T-helper 2 cell treated with Interferon-gamma antibody and Interleukin-4, amounts not matched to agents 100 ng/mL and 5 ng/mL, for 36 hours (primary cell): ENCODE results near the gene ELP1. TPM values are rescaled to one million over a fixed set of nuclear protein-coding genes. Genes with fewer than 3 reads are reported as not detected.
"Not testable (repeated sequence)": the region's sequence is repeated elsewhere in the genome, so short reads cannot be mapped to it uniquely, and the experiment has no call there.

Source experiments
- intact Hi-C: fragments of 100-400 bp; cut with micrococcal nuclease; formaldehyde crosslinking; loops from one replicate; pipeline ENCODE4 v1.15.1; 2023
- total RNA-seq: library from RNA; stranded (reverse); gene quantifications from 2 replicates; pipeline ENCODE4 v1.2.3, GENCODE V29; 2022

Gene ELP1
- total RNA-seq, 1 donor from 2014 or later = 25.6 TPM

DNA sequence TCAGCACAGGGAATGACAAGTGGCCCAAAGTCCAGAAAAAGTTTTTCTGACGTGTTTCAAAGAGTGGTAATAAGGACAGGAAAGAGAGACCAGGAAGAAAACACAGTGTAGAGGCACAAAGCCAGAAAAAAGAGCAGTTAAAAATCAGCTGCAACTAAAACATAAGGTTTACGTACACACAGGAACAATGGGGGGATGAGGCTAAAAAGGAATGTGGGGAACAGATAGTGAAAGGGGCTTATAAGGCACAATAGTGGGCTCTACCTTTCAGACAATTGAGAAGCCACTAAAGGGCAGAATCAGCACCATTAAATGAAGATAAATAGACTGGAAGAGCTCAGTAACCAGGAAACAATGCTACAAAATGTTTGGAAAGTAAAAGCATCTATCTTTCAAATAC, 5.5 kb downstream of the ELP1 start:
- intact Hi-C loops = no loop called here

DNA sequence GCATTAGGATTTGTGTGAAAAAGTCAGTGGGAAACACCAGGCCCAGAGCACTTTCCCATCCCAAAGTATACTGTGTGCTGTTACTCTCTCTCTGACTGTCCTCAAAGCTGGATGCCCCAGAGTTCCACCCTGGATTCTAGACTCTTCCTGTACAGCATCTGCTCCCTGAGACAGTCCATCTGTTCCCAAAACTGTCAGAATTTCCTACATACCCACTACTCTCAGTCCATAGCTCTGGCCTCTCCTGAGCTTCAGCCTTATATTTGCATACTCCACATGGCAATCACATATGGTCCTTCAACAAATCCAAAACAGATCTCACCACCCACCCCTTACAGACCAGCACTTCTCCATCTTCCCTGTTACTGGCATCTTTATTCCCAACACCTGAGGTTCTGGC, 9.5 kb downstream of the ELP1 start:
- intact Hi-C loops = no loop called here

DNA sequence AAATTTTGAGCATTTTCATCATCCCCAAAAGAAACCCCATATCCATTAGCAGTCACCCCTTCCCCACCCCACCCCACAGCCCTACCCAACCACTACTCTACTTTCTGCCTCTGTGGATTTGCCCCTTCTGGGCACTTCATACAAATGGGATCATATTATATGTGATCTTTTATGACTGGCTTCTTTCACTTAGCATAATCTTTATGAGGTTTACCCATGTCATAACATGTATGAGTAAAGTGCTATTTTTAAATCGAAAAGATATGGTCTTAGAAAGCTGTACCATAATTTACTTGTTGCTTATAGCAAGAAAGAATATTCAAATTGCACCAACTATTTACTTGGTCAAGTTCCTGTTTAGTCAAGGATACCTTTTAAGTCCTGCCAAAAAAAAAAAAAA, 12.7 kb downstream of the ELP1 start:
- intact Hi-C loops = no loop called here

DNA sequence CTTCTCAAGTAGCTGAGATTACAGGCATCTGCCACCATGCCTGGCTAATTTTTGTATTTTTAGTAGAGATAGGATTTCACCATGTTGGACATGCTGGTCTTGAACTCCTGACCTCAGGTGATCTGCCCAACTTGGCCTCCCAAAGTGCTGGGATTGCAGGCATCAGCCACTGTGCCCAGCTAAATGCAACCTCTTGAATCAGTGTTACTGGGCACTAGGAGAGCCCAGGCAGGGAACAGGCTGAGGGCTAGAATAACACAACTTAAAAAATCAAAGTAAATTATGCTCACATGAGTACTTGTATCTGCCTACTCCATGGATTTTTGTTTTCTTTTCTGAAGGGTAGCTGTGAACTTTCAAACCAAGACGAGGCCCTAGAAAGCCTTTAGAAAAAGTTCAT, 13.5 kb downstream of the ELP1 start:
- intact Hi-C loops = not testable (repeated sequence)

DNA sequence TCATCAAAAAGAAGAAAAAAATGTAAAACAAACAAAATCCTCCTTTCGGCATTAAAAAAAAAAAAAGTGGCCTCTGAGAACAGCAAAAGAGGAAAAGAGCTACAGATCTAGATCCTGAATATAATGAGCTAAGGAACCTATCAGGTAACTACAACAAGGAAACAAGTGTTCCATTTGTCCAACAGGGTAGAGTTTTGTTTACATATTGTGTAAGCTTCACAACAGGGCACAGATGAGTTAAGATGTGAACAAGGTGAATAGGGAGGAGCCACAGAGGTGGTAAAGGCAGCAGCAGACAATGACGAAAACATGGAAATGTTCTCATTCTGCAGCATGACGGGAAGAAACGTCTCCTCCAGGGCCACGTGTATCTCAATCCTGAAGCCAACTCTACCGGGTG, 14.4 kb downstream of the ELP1 start:
- intact Hi-C loops = no loop called here

DNA sequence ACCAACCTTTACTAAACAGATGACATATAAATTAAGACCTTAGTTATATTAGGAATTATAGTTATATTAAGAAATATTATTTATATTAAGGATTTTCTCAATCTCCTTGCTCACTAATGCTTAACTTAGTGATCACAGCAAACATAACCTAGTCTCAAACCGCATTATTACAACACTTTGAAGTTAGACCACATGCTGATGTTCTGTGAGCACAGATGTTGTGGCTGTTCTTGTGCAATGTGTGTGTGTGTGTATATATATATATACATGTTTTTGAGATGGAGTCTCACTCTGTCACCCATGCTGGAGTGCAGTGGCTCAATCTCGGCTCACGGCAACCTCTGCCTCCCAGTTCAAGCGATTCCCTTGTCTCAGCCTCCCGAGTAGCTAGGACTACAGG, 20.5 kb downstream of the ELP1 start:
- intact Hi-C loops = no loop called here

DNA sequence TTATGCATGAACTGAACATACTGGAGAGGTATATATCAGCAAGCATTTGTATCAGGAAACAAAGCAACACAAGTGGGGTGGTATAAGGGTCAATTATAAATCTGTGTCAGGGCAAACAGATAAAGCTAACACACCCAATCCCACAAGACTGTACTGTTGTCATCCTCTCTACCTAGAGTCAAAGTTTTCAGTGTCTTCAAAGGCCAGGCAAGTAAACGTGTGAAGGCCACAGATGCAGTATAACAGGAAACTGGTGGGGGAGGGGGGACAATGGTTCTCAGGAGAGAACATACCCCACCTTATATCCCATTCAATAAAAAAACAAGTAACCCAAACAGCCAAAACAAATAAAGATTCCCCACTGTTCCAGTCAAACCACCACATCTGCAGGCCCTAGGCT, 22.1 kb downstream of the ELP1 start:
- intact Hi-C loops = no loop called here

DNA sequence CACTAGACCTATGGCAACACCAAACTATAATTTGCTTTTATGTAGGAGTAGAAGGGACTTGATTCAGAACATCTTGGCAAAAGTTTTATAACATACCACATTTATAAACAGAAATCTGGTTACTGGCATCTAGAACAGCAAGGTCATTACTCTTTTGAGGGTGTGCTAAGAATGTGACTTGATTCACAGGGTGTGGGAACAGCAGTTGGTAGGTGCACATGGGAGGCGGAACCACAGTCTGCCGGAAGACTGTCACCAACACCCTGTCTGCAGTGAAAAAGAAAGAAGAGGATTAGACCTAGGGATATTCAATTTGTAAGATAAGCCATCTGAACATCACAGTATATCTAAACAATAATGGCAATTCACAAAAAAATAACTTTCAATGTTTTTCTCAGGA, 23.0 kb downstream of the ELP1 start:
- intact Hi-C loops = no loop called here

DNA sequence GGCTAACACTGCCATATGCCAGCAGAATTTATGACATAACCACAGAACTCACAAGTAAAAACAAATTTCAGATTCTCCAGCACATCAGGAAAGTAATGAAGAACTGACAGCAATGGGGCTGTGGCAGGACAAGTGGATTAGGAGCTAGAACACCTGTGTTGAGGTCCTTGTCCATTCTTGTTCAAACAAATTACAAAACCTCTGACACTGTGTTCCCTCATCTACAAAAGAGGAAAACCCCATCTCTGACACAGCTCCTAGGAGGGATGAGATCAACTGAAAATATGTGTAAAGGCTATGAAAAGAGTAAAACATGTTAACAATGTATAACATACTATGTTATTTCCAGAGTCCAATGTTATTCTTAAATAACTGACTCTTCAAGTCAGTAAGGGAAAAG, 23.5 kb downstream of the ELP1 start:
- intact Hi-C loops = no loop called here

DNA sequence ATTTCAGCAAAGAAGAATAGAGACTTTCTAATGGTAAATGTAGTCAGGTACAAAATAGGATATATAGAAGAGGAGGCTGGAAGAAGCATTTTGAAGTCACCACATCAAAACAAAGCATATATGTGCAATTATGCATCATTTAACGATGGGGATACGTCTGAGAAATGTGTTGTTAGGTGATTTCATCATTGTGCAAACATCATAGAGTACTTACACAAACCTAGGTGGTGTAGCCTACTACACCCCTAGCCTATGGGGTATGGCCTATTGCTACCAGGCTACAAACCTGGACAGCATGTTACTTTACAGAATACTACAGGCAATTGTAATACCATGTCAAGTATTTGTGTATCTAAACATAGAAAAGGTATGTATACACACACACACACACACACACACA, 28.4 kb downstream of the ELP1 start:
- intact Hi-C loops = no loop called here

DNA sequence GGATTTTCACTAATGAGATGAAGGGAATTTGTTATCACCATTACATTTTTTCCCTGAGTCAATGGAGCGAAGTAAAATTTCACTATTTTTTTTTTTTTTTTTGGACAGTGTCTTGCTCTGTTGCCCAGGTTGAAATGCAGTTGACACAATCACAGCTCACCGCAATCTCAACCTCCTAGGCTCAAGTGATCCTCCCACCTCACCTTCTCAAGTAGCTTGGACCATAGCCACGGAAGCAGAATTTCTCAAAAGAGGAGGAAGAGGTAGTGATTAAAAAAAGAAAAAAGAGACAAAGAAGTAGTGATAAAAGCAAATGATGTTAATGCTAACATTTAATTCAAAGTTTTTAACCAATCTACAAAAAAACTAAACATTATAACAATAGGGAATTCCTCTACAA, 29.8 kb downstream of the ELP1 start:
- intact Hi-C loops = no loop called here

DNA sequence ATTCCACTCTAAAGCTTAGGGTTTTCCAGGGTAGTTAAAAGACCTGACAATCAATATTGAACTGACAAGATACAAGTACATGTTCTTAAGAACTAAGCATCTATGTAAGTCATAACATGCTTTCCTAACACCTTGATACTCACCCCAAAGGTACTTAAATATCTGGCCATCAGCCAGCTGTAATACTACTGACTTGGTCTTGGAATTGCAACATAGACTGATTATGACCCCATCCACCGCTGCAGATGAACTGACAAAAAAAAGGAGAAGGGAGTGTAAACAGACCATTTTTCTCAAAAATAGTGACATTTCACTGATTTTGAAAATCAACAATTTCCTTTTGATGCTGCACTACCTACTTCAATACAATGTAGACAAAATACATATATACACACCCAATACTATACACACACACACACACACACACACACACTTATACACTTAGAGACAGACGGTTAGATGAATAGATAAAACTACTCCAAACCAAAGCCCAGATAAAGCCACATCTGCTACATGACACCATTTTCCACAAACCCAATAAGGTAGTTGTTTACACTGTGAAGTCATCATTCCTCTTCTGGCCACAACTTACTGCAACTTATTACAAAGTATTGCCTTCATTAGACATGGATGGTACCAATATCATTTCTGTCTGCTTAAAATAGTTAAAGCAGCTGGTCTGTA, 30.4 kb downstream of the ELP1 start:
- intact Hi-C loops = no loop called here

DNA sequence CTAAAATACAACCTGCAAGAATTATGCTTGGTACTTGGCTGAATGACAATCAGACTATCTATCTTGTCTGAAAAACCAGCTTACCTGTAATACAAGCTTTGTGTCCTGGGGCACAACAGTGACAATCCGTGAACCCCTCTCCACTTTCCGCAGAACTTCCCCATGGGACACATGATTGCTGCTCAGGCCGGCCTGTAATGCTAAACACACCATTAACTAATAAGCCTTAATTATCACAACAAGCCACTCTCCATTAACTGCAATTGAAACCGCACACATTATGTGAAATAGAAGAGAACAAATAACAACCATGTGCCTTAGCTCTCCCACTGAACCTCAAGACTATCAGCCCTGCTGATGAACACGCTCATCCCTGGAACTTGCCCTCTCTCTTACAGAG, 33.7 kb downstream of the ELP1 start:
- intact Hi-C loops = no loop called here

DNA sequence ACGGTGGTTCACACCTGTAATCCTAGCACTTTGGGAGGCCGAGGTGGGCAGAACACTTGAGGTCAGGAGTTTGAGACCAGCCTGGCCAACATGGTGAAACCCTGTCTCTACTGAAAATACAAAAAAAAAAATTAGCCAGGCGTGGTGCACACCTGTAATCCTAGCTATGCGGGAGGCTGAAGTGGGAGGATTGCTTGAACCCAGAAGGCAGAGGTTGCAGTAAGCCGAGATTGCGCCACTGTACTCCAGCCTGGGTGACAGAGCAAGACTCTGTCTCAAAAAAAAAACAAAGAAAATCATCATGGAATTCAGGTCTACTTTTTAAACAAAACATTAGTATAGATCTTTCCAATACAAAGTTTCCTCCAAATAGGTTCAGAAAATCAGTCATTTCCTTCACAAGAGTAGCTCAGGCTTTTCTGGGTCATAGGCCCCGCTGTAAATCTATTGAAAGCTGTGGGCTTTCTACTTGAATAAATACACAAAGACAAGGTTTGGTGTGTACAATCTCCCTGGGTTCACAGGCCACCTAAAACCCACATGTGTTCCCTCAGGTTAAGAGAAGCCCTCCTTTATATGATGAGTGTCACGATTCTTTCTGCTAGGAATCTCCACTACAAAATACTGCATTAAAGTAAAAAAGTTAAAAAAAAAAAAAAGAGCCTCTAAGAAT, 34.8 kb downstream of the ELP1 start:
- intact Hi-C loops = not testable (repeated sequence)

DNA sequence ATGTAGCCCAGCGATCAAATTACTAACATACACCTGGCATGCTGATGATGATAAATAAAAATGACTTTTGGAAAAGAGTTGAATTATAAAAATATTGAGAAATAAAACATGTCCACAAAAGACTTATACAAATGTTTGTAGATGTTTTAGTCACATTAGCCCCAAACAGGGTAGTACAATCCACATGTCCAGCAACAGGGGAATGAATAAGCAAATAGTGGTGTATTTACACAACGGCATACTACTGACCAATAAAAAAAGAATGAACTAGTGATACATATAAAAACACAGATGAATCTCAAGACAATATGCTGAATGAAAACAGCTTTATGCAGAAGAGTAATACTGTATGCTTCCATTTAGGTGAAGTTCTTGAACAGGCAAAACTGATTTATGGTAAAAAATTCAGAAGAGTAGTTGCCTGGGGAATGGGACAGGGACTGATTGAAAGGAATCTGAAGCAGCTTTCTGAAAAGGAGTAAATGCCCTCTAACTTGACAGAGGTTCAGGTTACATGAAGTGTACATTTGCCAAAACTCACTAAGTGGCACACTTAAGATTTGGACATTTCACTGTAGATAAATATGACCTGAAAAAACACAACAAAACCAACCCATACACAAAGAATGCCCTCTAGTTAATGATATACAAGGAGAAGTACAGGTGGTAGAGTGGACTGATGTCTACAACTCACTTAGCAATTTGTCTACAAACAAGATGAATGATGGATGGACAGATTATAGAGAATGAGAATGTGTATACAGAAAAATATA, 36.4 kb downstream of the ELP1 start:
- intact Hi-C loops = no loop called here

DNA sequence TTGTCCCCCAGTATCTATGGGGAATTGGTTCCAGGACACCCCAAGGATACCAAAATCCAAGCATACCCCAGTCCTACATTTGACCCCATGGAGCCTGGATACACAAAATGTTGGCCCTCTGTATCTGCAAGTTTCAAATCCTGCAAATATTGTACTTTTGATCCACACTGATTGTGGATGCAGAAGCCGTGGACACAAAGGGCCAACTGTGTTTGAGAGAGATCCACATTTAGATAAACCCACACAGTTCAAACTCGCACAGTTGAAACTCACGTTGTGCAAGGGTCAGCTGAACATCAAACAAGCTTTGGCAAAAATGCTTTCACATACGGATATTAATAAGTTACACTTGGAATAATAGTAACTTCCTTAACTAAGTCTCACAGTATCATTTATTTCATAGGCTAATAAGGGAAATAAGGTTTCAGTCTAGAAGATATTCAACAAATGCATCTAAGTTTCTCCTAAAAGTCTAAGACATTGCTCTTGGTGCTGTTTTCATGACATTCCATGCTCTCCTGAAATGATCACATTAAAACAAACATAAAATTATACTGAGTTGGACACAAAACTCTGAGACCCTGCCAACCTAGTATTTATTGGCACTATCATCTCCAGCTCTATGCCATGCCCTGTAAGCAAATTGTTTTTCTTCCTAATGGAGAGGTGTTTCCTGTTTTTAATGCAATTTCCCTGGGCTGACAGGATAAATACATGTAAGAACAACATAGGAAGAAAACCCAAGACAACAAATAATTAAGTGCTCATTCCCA, 39.5 kb downstream of the ELP1 start:
- intact Hi-C loops = no loop called here

DNA sequence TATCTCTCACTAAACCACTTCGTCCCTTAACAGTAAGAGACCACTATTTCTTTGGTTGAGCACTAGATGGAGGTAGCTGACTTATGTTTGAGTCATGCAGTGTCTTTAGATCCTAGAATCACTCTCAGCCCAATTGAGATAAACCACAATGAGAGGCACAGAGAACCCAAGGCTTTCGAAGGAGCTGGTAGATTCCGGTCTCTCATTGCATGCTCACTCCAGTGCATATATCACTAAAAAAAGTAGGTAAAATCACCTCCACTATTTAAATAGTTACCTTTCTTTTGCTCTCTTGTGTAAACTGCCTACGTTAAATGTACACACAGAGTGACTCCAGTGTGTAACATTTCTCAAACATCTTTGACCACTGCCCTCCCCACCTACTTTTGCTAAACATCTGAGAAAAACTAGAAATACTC, 44.3 kb downstream of the ELP1 start:
- intact Hi-C loops = no loop called here

DNA sequence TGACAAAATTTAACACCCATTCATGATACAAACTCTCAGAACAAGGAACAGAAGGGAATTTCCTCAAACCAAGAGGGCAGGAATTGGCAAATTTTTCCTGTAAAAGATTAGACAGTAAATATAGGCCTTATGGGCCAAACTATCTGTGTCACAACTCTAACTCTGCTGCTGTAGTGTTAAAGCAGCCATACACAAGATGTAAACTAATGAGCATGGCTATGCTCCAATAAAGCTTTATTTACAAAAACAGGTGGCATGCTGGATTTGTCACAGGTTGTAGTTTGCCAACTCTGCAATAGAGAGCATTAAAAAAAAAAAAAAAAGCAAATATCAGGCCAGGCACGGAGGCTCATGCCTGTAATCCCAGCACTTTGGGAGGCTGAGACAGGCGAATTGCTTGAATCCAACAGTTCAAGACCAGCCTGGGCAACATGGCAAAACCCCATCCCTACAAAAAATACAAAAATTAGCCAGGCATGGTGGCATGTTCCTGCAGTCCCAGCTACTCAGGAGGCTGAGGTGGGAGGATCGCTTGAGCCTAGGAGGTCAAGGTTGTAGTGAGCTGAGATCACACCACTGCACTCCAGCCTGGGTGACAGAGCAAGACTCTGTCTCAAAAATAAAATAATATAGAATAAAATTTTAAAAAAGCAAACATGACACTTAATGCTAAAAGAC, 47.2 kb downstream of the ELP1 start:
- intact Hi-C loops = not testable (repeated sequence)

DNA sequence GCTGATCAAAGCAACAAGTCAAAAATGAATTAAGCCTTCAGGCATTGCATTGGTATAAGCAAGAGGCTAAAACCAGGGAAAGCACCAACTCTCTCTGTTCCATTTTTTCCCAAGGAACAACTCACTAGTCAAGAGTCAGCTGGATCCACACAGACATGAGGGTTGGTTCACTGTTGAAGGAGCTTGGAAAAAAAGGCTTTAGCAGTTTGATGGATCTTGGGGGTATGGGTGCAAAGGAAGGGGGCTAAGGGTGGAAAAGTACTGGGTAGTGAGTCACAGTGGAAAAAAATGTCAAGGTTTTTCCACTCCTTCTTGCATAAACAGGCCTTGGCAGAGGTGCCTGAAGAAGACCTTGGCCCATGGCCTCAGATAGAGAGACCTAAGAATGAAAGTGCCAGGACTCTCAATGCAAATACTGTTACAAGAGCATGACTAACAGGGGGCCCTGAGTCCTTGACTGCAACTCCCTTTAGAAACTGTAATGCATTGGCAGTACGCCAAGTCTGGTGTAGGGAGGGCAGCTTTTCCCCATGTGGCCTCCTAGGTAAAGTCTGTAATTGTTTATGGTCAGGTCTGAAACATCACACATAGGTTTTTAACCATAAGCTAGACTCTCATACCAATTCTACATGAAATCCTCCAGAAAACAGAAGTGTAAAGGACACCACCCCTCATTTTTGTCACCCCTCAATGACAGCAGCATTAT, 48.1 kb downstream of the ELP1 start:
- intact Hi-C loops = no loop called here

DNA sequence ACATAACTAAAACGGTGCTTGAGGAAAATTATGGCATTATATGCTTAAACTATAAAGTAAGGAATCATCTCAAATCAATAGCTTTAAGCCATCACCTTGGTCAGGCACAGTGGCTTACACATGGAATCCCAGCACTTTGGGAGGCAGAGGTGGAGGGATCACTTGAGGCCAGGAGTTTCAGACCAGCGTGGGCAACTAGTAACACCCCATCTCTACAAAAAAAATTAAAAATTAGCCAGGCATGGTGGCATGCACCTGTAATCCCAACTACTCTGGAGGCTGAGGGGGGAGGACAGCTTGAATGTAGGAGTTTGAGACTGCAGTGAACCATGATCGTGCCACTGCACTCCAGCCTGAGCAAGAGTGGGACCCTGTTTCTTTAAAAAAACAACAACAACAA, 49.2 kb downstream of the ELP1 start:
- intact Hi-C loops = no loop called here

DNA sequence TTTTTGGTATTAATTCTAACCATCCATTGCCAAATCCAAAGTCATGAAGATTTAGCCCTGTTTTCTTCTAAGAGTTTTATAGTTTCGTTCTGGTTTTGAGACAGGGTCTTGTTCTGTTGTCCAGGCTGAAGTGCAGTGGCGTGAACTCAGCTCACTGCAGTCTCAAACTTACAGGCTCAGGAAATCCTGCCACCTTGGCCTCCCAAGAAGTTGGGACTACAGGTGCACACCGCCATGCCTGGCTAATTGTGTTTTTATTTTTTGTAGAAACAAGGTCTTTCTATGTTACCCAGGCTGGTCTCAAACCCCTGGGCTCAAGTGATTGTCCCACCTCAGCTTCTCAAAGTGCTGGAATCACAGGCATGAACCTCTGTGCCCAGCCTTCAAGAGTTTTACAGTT, 50.8 kb downstream of the ELP1 start:
- intact Hi-C loops = no loop called here
